Endodermal cell (in vitro differentiated cells): ENCODE data around the gene PBX2. TPM values are rescaled to one million over a fixed set of nuclear protein-coding genes. Genes with fewer than 3 reads are reported as not detected.
A peak's percentile ranks its signal among the peaks of the same experiment; 100 is the strongest.

Experiments used
- DNase-seq: peaks from one replicate; pipeline ENCODE4 v3.0.0-alpha.2; 2017
- H3K27ac ChIP-seq: 2 replicates; pipeline ENCODE4 v1.5.1; 2013; ENCODE audit warnings: mild to moderate bottlenecking, low read depth, low read length, moderate library complexity
- H3K27me3 ChIP-seq: 2 replicates; pipeline ENCODE4 v1.6.1; 2013; ENCODE audit warnings: mild to moderate bottlenecking, low read length, moderate library complexity; ENCODE audit not compliant: insufficient read depth, control insufficient read depth, poor library complexity, severe bottlenecking
- H3K36me3 ChIP-seq: 2 replicates; pipeline ENCODE4 v1.7.0; 2013; ENCODE audit warnings: mild to moderate bottlenecking, low read length, moderate library complexity; ENCODE audit not compliant: control insufficient read depth, insufficient read depth
- H3K4me1 ChIP-seq: one replicate; pipeline ENCODE4 v1.7.0; 2013; ENCODE audit warnings: low read length; ENCODE audit not compliant: control insufficient read depth, insufficient read depth
- H3K4me3 ChIP-seq: 2 replicates; pipeline ENCODE4 v1.5.1; 2013; ENCODE audit warnings: mild to moderate bottlenecking, low read length, moderate library complexity
- H3K9ac ChIP-seq: 2 replicates; pipeline ENCODE4 v1.6.1; 2013; ENCODE audit warnings: mild to moderate bottlenecking, low read length, moderate library complexity; ENCODE audit not compliant: poor library complexity, severe bottlenecking; ENCODE audit errors: extremely low read depth
- H3K9me3 ChIP-seq: 2 replicates; pipeline ENCODE4 v1.6.1; 2013; ENCODE audit warnings: mild to moderate bottlenecking, low read length, moderate library complexity; ENCODE audit not compliant: control insufficient read depth
- H3K27ac Mint-ChIP-seq: 2 replicates; pipeline ENCODE4 v1.8.0; 2020; ENCODE audit warnings: mixed read lengths
- H3K27me3 Mint-ChIP-seq: 2 replicates; pipeline ENCODE4 v1.8.0; 2021; ENCODE audit warnings: mild to moderate bottlenecking, mixed read lengths; ENCODE audit not compliant: insufficient read depth
- H3K36me3 Mint-ChIP-seq: 2 replicates; pipeline ENCODE4 v1.8.0; 2020; ENCODE audit warnings: low read depth, mixed read lengths
- H3K4me1 Mint-ChIP-seq: 2 replicates; pipeline ENCODE4 v1.8.0; 2020; ENCODE audit warnings: mixed read lengths
- H3K4me3 Mint-ChIP-seq: 2 replicates; pipeline ENCODE4 v1.8.0; 2020; ENCODE audit warnings: mild to moderate bottlenecking, moderate library complexity, mixed read lengths
- H3K9me3 Mint-ChIP-seq: 2 replicates; pipeline ENCODE4 v1.8.0; 2020; ENCODE audit warnings: mild to moderate bottlenecking, mixed read lengths
- WGBS, 2 experiments: methylation state at CpG; one replicate each; pipeline versions ENCODE4 v1.1.5 to v1.1.7; 2013; ENCODE audit warnings: missing lambda C conversion rate in 2 of 2, mixed read lengths in 1 of 2; ENCODE audit not compliant: insufficient coverage in 1 of 2, insufficient read length in 1 of 2; 5-methylcytosine and 5-hydroxymethylcytosine counted together
- total RNA-seq, 2 donors: library from RNA; stranded (reverse); fragmentation: NEBNext Ultra II Directional in 1 of 2; extraction: Animal tissue kit (Norgen Biotek cat#: 25700) in 1 of 2; gene quantifications; 2 replicates in 1 of 2; 3 replicates in 1 of 2; pipeline ENCODE4 v1.2.1, GENCODE V29; 2021
- TF ChIP-seq, protein P1 (sequence below): fragments of 200-600 bp; sonication (generic); conservative IDR thresholded peaks from 2 replicates; pipeline ENCODE4 v1.5.0; 2021; ENCODE audit warnings: antibody characterized with exemption, mild to moderate bottlenecking

The PBX2 gene
- total RNA-seq, 2 donors from 2014 or later = 246 to 263 TPM

DNA sequence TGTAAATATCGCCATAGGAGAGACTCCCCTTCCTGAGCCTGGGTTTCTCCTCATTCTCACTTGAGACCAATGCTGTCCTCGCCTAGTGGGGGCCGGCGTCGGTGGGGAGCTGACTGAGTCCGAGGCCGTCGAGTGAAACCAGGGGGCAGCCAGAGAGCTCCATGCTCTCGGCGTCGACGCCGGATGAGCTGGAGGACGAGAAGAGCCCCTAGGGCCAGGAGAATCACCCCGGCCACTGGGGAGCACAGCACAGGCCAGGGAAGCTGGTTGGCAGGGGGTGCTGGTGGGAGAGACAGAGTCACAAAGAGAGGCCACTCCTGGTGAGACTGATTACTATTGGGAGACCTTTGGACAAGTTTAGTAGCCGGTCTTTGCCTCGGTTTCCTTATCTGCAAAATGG, 8.9 kb upstream of the PBX2 start:
- Mint-ChIP-seq H3K4me3 (no peak overlapping the region), H3K4me1 (peaks cover 7% of the 10 kb centered on the region), H3K27me3 (peaks cover 11% of the 10 kb centered on the region), H3K9me3 (no peaks in the 10 kb centered on the region), H3K36me3 (no peaks in the 10 kb centered on the region), H3K27ac (no peak overlapping the region)
- TF ChIP-seq, protein P1, sequence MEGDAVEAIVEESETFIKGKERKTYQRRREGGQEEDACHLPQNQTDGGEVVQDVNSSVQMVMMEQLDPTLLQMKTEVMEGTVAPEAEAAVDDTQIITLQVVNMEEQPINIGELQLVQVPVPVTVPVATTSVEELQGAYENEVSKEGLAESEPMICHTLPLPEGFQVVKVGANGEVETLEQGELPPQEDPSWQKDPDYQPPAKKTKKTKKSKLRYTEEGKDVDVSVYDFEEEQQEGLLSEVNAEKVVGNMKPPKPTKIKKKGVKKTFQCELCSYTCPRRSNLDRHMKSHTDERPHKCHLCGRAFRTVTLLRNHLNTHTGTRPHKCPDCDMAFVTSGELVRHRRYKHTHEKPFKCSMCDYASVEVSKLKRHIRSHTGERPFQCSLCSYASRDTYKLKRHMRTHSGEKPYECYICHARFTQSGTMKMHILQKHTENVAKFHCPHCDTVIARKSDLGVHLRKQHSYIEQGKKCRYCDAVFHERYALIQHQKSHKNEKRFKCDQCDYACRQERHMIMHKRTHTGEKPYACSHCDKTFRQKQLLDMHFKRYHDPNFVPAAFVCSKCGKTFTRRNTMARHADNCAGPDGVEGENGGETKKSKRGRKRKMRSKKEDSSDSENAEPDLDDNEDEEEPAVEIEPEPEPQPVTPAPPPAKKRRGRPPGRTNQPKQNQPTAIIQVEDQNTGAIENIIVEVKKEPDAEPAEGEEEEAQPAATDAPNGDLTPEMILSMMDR = no peak
- H3K9me3 ChIP-seq = no peaks in the 10 kb centered on the region
- no peak overlapping the region for H3K27ac ChIP-seq
- DNase-seq = no peak
- 91 to 94% methylated on average over 15 to 17 of the region's 17 CpGs for WGBS, 2 experiments
- no peak overlapping the region for H3K9ac ChIP-seq
- H3K27me3 ChIP-seq = no peaks in the 10 kb centered on the region
- H3K4me1 ChIP-seq = no peaks in the 10 kb centered on the region
- H3K36me3 ChIP-seq = no peaks in the 10 kb centered on the region
- H3K4me3 ChIP-seq = no peak overlapping the region

DNA sequence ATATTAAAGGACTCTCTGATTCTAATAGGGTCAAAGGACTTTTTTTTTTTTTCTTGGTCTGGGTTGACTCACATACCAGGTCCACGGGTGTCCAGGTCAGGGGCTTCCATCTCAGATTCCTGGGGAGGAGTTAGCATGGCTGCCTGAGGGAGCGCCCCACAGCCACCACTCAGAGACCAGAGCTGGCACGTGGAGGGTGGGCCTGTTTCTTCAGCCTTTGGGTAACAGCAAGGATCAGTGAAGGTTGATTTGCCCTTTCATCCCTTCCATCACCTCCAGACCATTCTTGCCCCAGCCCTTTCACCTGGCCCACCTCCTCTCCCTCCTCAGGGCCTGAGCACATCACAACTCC, 8.3 kb upstream of the PBX2 start:
- Histone ChIP-seq H3K27me3 (no peaks in the 10 kb centered on the region), H3K36me3 (no peaks in the 10 kb centered on the region), H3K9me3 (no peaks in the 10 kb centered on the region), H3K4me3 (no peak overlapping the region), H3K27ac (no peak overlapping the region), H3K4me1 (no peaks in the 10 kb centered on the region), H3K9ac (no peak overlapping the region)
- no peaks in the 10 kb centered on the region for H3K36me3 Mint-ChIP-seq
- no peaks in the 10 kb centered on the region for H3K9me3 Mint-ChIP-seq
- TF ChIP-seq, protein P1 = no peak
- no peak for DNase-seq
- 82 to 87% methylated on average over 3 of the region's 3 CpGs for WGBS, 2 experiments
- H3K27ac Mint-ChIP-seq = no peak overlapping the region
- no peak overlapping the region for H3K4me3 Mint-ChIP-seq
- H3K4me1 Mint-ChIP-seq = peaks cover 11% of the 10 kb centered on the region
- H3K27me3 Mint-ChIP-seq = peaks cover 10% of the 10 kb centered on the region

DNA sequence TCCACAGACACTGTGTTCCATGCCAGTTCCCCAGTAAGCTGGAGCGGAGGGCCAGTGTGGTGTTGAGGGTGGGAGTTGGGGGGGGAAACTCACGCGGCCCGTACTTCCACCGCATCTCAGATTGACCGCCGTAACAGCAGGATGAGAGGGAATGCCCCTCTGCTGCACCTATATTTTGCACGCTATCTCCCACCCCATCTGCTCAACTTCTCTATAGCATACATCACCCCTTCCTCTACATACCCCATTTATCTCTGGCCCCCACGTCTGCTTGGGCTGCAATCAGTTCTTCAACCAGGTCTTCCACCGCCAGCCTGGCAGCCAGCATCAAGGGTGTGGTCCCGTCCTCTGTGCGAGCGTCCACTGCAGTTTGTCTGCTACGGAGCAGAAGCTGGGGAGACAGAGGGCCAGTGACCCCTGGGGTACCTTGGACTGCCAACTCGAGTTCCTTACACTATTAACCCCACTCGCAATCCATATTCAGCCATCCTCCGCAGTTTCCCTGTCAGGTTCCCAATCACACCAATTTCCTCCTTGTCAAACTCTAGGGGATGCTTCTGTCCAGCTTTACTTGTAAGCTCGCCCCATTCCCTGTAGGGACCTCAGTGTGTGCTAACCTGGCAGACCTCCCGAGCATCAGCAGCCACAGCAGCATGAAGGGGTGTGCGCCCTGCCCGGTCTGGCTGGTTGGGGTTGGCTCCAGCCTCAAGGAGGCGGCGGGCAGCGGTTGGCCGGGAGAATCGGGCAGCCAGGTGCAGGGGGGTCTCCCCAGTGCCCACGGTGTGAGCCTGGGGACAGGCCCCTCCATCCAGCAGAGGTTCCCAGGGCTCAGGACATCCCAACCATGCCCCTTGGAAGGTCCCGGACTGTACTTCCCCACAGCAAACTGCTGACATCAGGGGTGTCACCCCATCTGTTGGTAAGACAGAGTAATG, 6.9 kb upstream of the PBX2 start:
- Mint-ChIP-seq H3K9me3 (no peaks in the 10 kb centered on the region), H3K4me1 (peaks cover 16% of the 10 kb centered on the region), H3K27ac (peak overlapping the region; percentile 100), H3K36me3 (no peaks in the 10 kb centered on the region), H3K4me3 (peak overlapping the region; percentile 87), H3K27me3 (peaks cover 10% of the 10 kb centered on the region)
- Histone ChIP-seq H3K27me3 (no peaks in the 10 kb centered on the region), H3K4me3 (peak overlapping the region; percentile 93), H3K9ac (peak overlapping the region; percentile 98), H3K9me3 (no peaks in the 10 kb centered on the region), H3K4me1 (peaks cover 4% of the 10 kb centered on the region), H3K27ac (peak overlapping the region; percentile 100), H3K36me3 (no peaks in the 10 kb centered on the region)
- TF ChIP-seq, protein P1 = no peak
- WGBS, 2 experiments = 82 to 84% methylated on average over 9 to 27 of the region's 28 CpGs
- DNase-seq = no peak
